Measurements from ENCODE around the gene EPHB1.

EPHB1 gene

GRCh38 chr3:134922101-134922500 is 127.0 kb downstream of the EPHB1 start:
- DNase-seq (ENCODE audit: low read depth) = no peak
- in situ Hi-C loops (cut with HindIII; ENCODE audit: low sequenced_read_pairs) = no loop called here
- no peak for TF ChIP-seq CTCF (IDR thresholded peaks at IDR 0.05; ENCODE audit: low read depth, low read length, missing control alignments)
- H3K4me3 ChIP-seq (ENCODE audit: low read depth, low read length) = no peak overlapping the region

DNA sequence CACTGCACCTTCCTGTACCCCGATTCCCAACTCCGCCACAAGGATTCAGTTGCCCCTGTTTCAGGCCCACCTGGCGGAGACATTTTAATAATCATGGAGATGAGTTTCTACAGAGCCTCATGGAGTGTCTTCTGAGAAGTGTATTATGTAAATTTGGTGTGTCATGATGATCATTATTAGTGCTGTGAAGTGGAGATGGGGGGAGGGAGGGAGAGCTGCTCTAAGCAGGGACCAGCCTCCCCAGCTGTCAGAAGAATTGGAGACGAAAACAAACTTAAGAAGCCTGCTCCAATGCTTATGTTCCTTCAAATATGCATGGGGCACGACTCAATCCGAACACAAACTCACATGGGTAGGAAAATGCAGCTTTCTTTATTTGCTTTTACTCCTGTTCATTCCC is 127.8 kb downstream of the EPHB1 start:
- TF ChIP-seq CTCF (IDR thresholded peaks at IDR 0.05; ENCODE audit: low read depth, low read length, missing control alignments) = no peak
- DNase-seq (ENCODE audit: low read depth) = no peak
- H3K4me3 ChIP-seq (ENCODE audit: low read depth, low read length) = no peak overlapping the region
- in situ Hi-C loops (cut with HindIII; ENCODE audit: low sequenced_read_pairs) = no loop called here

DNA sequence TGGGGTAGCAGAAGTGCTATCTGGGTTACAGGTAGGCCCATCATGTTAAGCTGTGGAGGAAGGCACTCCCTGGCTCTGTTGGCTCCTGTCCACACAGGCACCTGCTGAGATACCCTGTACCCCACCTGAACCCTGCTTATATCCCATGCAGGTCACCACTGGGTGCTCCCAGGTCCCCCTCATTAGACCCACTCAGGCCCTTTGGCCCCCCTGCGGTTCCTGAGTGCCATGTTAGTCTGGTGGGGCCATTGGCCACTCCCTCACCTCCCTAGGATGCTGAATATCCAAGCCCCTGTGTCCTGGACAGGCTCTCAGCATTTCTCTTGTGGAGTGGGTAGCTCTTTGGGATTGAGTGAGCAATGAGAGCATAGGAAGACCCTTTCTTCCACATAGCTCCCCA is 128.2 kb downstream of the EPHB1 start:
- H3K4me3 ChIP-seq (ENCODE audit: low read depth, low read length) = no peak overlapping the region
- in situ Hi-C loops (cut with HindIII; ENCODE audit: low sequenced_read_pairs) = no loop called here
- DNase-seq (ENCODE audit: low read depth) = no peak
- TF ChIP-seq CTCF (IDR thresholded peaks at IDR 0.05; ENCODE audit: low read depth, low read length, missing control alignments) = no peak

DNA sequence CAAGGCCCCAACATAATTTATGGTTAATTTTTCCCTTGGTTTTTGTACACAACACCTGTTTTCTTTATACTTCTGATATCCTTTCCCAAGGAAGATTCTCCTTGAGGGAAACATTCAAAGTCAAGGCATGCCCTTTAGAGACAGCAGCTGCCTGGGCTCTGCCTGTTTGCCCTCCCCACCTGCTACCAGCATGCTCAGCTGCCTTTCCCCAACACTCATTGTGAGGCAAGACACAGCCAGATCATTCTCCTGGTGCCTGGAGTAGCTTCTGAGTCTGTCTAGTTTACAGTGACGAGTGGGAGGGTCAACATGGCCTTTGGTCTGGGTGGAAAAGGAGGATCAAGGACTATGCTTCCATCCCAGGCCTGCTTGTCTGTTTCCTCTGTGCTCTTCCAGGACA is 132.5 kb downstream of the EPHB1 start:
- no peak for DNase-seq (ENCODE audit: low read depth)
- H3K4me3 ChIP-seq (ENCODE audit: low read depth, low read length) = no peak overlapping the region
- in situ Hi-C loops (cut with HindIII; ENCODE audit: low sequenced_read_pairs) = no loop called here
- TF ChIP-seq CTCF (IDR thresholded peaks at IDR 0.05; ENCODE audit: low read depth, low read length, missing control alignments) = no peak

DNA sequence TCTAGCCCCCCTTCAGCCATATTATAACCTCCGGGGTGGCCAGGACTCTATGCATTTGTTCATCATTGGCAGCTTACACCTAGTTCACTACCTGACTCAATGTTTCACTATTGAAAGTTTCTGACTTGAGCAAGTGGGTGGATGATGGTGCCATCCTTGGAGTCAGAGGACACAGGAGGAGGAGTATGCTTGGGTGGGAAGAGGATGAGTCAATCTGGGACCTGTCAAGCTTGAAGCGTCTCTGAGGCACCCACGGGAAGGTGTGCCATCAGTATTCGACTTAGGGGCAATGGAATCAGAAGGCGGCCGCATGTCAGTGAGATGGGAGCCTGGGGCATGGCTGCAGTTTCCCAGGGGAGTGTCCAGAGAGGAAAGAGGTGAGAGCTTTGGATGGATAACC is 133.3 kb downstream of the EPHB1 start:
- in situ Hi-C loops (cut with HindIII; ENCODE audit: low sequenced_read_pairs) = no loop called here
- TF ChIP-seq CTCF (IDR thresholded peaks at IDR 0.05; ENCODE audit: low read depth, low read length, missing control alignments) = no peak
- no peak overlapping the region for H3K4me3 ChIP-seq (ENCODE audit: low read depth, low read length)
- DNase-seq (ENCODE audit: low read depth) = no peak

GRCh38 chr3:134928819-134929218 is 133.8 kb downstream of the EPHB1 start:
- no peak for DNase-seq (ENCODE audit: low read depth)
- in situ Hi-C loops (cut with HindIII; ENCODE audit: low sequenced_read_pairs) = no loop called here

More at GRCh38 chr3:134928819-134929218, 133.8 kb downstream of the EPHB1 start:
- no peak for TF ChIP-seq CTCF (IDR thresholded peaks at IDR 0.05; ENCODE audit: low read depth, low read length, missing control alignments)
- no peak overlapping the region for H3K4me3 ChIP-seq (ENCODE audit: low read depth, low read length)
